HCT116 (cell line): Measurements from ENCODE around the gene ABCC1.

Experiments
- CEBPB ChIP-seq: IDR thresholded peaks from 2 replicates; pipeline ENCODE4 v1.6.1; 2012; ENCODE audit warnings: low read depth
- ELF1 ChIP-seq: IDR thresholded peaks from 2 replicates; pipeline ENCODE4 v1.6.1; 2012; ENCODE audit warnings: low read depth, borderline replicate concordance
- EZH2 ChIP-seq: fragments of 200-600 bp; sonication (generic); IDR thresholded peaks from 2 replicates; pipeline ENCODE4 v1.6.1; 2017; ENCODE audit warnings: antibody characterized with exemption, mixed run types
- FOSL1 ChIP-seq: IDR thresholded peaks from 2 replicates; pipeline ENCODE4 v1.6.1; 2012; ENCODE audit warnings: low read depth
- JUND ChIP-seq: IDR thresholded peaks from 2 replicates; pipeline ENCODE4 v1.6.1; 2012
- POLR2A ChIP-seq: IDR thresholded peaks from 2 replicates; pipeline ENCODE4 v1.7.0; 2011; ENCODE audit warnings: borderline replicate concordance; ENCODE audit not compliant: insufficient read depth, insufficient read length; ENCODE audit errors: extremely low read depth
- SIN3A ChIP-seq: IDR thresholded peaks from 2 replicates; pipeline ENCODE4 v1.6.1; 2012; ENCODE audit warnings: low read depth
- SRF ChIP-seq: IDR thresholded peaks from 2 replicates; pipeline ENCODE4 v1.6.1; 2012; ENCODE audit warnings: low read depth
- YY1 ChIP-seq: IDR thresholded peaks from 2 replicates; pipeline ENCODE4 v1.6.1; 2011; ENCODE audit warnings: low read length, low read depth, moderate library complexity, mild to moderate bottlenecking; ENCODE audit not compliant: insufficient replicate concordance; ENCODE audit errors: extremely low read depth
- ZNF274 ChIP-seq: fragments of 200-500 bp; sonication (Bioruptor generic); IDR thresholded peaks from 2 replicates; pipeline ENCODE4 v1.6.1; 2014; ENCODE audit warnings: mild to moderate bottlenecking, low read depth, low read length, inconsistent platforms
- TF ChIP-seq, protein P1 (sequence below), 3 experiments: fragments of 200-600 bp in 1 of 3; sonication (generic) in 1 of 3; IDR thresholded peaks in 2 of 3; conservative IDR thresholded peaks in 1 of 3; 2 replicates each; pipeline ENCODE4 v1.5.1; 2012 to 2017; ENCODE audit warnings: low read depth in 2 of 3, low read length in 2 of 3, antibody characterized with exemption in 1 of 3, borderline replicate concordance in 1 of 3, control low read depth in 1 of 3, mild to moderate bottlenecking in 1 of 3, mixed read lengths in 1 of 3, mixed run types in 1 of 3, moderate library complexity in 1 of 3; ENCODE audit not compliant: insufficient read depth in 1 of 3
- TF ChIP-seq, protein P2 (sequence below): IDR thresholded peaks from 2 replicates; pipeline ENCODE4 v1.6.1; 2012; ENCODE audit warnings: low read depth
- TF ChIP-seq, protein P3 (sequence below): IDR thresholded peaks from 2 replicates; pipeline ENCODE4 v1.6.1; 2011; ENCODE audit warnings: mild to moderate bottlenecking, low read length, moderate library complexity; ENCODE audit not compliant: insufficient replicate concordance; ENCODE audit errors: extremely low read depth
- TF ChIP-seq, protein P4 (sequence below): IDR thresholded peaks from 2 replicates; pipeline ENCODE4 v1.6.1; 2012

- TF ChIP-seq, protein P1, sequence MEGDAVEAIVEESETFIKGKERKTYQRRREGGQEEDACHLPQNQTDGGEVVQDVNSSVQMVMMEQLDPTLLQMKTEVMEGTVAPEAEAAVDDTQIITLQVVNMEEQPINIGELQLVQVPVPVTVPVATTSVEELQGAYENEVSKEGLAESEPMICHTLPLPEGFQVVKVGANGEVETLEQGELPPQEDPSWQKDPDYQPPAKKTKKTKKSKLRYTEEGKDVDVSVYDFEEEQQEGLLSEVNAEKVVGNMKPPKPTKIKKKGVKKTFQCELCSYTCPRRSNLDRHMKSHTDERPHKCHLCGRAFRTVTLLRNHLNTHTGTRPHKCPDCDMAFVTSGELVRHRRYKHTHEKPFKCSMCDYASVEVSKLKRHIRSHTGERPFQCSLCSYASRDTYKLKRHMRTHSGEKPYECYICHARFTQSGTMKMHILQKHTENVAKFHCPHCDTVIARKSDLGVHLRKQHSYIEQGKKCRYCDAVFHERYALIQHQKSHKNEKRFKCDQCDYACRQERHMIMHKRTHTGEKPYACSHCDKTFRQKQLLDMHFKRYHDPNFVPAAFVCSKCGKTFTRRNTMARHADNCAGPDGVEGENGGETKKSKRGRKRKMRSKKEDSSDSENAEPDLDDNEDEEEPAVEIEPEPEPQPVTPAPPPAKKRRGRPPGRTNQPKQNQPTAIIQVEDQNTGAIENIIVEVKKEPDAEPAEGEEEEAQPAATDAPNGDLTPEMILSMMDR (IDR thresholded peaks at IDR 0.05 in 2 of 3, conservative IDR thresholded peaks at IDR 0.05 in 1 of 3; ENCODE audit: borderline replicate concordance in 1 of 3, insufficient read depth in 1 of 3, low read depth in 2 of 3, low read length in 2 of 3): no peak
- TF ChIP-seq, protein P2, sequence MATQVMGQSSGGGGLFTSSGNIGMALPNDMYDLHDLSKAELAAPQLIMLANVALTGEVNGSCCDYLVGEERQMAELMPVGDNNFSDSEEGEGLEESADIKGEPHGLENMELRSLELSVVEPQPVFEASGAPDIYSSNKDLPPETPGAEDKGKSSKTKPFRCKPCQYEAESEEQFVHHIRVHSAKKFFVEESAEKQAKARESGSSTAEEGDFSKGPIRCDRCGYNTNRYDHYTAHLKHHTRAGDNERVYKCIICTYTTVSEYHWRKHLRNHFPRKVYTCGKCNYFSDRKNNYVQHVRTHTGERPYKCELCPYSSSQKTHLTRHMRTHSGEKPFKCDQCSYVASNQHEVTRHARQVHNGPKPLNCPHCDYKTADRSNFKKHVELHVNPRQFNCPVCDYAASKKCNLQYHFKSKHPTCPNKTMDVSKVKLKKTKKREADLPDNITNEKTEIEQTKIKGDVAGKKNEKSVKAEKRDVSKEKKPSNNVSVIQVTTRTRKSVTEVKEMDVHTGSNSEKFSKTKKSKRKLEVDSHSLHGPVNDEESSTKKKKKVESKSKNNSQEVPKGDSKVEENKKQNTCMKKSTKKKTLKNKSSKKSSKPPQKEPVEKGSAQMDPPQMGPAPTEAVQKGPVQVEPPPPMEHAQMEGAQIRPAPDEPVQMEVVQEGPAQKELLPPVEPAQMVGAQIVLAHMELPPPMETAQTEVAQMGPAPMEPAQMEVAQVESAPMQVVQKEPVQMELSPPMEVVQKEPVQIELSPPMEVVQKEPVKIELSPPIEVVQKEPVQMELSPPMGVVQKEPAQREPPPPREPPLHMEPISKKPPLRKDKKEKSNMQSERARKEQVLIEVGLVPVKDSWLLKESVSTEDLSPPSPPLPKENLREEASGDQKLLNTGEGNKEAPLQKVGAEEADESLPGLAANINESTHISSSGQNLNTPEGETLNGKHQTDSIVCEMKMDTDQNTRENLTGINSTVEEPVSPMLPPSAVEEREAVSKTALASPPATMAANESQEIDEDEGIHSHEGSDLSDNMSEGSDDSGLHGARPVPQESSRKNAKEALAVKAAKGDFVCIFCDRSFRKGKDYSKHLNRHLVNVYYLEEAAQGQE: no peak
- TF ChIP-seq EZH2 (no peak), CEBPB (no peak), SRF (no peak), POLR2A (no peak), FOSL1 (no peak), SIN3A (no peak), YY1 (no peak), JUND (no peak), ZNF274 (no peak), ELF1 (no peak)
- TF ChIP-seq, protein P3, sequence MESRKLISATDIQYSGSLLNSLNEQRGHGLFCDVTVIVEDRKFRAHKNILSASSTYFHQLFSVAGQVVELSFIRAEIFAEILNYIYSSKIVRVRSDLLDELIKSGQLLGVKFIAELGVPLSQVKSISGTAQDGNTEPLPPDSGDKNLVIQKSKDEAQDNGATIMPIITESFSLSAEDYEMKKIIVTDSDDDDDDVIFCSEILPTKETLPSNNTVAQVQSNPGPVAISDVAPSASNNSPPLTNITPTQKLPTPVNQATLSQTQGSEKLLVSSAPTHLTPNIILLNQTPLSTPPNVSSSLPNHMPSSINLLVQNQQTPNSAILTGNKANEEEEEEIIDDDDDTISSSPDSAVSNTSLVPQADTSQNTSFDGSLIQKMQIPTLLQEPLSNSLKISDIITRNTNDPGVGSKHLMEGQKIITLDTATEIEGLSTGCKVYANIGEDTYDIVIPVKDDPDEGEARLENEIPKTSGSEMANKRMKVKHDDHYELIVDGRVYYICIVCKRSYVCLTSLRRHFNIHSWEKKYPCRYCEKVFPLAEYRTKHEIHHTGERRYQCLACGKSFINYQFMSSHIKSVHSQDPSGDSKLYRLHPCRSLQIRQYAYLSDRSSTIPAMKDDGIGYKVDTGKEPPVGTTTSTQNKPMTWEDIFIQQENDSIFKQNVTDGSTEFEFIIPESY: no peak
- TF ChIP-seq, protein P4, sequence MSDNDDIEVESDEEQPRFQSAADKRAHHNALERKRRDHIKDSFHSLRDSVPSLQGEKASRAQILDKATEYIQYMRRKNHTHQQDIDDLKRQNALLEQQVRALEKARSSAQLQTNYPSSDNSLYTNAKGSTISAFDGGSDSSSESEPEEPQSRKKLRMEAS: no peak
Measured at GRCh38 chr16:16022683-16023064, 73.3 kb downstream of the ABCC1 start.
